Activated CD4-positive, CD25-positive, alpha-beta regulatory T cell (primary cell): ENCODE results near the gene CPED1.
"Not testable (repeated sequence)": the region's sequence is repeated elsewhere in the genome, so short reads cannot be mapped to it uniquely, and the experiment has no call there.

Source experiments
- DNase-seq, 4 experiments: peaks; one replicate each; lab custom pipeline; 2025; lab: John Stamatoyannopoulos, UW

CPED1 gene

DNA sequence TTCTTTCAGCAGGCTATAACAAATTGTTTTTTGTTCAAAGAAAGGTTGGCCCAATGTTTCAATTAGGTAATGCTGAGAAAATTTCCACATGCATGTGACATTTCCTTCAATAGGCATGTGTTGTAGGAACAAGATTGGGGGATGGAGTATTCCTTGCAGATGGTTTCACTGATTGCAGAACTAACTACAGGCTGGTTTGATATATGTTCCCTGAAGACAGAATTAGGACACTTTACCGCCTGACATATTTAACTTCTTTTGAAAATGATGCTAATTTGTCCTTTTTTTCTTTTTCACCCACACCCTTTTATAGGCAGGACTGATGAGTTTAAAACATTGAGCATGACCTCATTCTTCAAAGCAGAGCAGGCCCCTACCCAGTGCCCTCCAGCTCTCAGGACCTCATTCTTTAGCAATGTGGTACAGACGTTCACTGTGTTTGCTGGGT, 163.3 kb downstream of the CPED1 start:
- no peak for DNase-seq

DNA sequence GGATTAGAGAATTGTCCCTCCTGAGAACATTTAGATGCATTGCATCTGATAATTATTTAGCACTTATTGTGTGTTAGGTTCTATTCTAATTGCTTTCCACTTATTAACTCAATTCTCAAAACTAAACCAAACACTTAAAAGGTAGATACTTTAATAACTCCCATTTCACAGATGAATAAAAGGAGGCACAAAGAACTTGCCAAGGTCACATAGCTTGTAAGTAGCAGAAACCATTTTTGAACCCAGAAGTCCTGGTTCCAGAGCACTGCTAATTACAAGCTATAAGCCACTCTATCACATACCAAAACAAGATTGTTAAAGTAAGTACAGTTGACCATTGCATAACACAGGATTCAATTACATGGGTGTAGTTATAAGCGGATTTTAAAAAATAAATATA, 164.9 kb downstream of the CPED1 start:
- DNase-seq: no peak

DNA sequence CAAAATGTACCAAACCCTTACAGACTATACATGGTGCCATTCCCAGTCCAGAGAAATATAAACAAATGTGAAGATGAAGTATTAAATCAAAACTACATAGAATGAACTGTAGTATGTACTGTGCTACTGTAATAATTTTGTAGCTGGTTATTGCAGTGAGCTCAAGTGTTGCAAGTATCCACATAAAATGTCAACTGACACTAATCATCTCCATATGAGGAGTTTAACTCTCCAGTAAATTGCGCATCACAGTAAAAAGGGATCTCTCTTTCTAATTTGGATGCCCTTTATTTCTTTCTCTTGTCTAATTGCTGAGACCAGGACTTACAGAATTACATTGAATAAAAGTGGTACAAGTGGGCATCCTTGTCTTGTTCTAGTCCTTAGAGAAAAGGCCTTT, 165.5 kb downstream of the CPED1 start:
- no peak for DNase-seq

DNA sequence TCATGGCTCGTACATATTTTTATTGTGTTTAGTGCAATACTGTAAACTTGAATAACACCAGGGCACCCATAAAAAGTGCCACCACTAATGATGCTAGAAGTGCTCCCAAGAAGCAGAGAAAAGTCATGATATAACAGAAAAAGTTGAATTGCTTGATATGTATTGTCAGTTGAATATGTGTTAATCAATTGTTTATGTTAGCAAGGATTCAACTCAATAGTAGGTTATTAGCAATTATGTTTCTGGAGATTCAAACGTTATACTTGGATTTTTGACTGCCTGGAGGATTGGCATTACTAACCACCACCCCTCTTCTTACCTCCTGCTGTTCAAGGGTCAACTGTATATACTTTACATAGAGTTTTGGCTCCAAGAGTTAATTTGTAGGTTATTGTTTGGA, 168.3 kb downstream of the CPED1 start:
- DNase-seq: no peak

DNA sequence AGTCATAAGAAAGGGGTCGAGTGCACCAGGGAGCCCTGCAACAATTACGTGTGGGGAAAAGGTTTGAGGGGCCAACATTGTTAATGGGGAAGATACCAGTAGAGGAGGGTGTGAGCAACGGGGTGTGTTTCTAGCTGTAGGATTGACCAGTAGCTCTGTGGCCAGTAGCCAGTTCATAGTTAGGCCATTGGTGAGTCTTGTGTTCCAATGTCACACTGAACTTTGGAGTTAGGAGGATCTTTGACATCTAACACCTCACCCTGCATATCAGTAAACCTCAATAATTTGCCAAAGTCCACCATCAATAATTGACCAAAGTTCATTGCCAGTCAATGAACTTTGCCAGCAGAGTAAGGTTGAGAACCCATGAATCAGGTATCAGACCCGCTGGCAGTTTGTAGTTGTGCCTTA, 168.8 kb downstream of the CPED1 start:
- no peak for DNase-seq

DNA sequence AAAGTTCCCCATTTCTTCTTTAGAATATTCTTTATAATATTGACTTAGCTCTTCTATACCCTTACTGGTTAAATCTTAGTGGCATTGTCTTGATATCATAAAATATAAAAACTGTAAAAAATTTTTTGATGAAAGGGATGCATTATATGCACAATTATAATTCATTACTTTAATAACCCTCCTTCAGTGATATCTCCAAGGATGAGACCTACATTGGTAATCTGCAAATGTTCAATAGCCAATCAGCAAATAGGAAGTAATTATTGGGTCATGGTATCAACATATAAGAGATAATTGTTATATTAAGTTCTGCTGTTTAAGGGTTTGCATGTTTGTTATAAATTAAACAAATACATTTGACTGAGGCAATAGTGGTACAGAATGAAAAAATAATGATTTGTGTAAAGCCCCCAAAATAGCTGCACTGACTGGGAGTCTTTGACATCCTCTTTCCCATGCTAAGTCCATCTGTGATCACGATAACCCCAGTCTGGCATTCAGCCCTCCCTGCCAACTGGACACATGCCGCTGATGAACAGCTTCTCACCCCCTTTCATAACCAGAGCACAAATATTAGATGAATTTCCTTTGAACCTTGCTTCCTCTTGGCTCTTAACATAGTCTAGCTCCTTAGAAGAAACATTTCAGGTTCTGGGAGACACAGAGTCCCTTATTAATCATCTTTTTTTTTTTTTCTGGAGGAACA, 169.5 kb downstream of the CPED1 start:
- no peak for DNase-seq

DNA sequence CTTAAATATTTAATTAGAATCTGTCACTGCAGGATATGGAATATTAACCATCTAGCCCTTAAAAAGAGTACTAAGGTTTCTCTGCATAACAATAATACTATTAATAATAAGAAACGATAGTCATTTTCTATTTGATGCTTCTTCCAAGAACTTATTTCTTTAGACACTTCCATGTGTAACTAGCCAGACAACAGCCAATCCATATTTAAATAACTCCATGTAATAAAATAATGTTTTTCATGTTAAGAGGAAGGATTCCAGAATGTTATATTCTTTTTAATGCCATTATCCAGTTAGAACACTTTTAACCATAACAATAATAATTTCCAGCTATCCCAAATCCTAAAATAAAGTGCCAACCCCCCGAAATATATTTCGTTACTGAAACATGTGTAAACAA, 170.2 kb downstream of the CPED1 start:
- DNase-seq: no peak

DNA sequence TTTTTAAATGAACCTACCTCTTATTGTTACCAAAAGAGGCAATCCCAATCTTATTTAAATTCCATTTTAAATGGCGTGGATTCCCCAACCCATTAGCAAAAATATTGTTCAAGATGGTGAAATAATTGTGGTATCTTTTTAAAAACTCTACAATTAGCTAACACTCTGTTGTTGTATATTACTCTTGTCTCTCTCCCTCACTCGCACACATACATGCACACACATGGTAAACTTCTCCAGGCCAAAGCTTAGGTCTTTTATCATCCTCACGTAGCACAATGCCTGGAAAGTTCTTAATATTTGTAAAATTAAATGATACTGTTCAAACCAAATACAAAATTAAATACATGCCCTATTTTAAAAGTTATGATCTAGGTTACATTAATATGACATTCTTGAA, 171.0 kb downstream of the CPED1 start:
- DNase-seq: no peak

DNA sequence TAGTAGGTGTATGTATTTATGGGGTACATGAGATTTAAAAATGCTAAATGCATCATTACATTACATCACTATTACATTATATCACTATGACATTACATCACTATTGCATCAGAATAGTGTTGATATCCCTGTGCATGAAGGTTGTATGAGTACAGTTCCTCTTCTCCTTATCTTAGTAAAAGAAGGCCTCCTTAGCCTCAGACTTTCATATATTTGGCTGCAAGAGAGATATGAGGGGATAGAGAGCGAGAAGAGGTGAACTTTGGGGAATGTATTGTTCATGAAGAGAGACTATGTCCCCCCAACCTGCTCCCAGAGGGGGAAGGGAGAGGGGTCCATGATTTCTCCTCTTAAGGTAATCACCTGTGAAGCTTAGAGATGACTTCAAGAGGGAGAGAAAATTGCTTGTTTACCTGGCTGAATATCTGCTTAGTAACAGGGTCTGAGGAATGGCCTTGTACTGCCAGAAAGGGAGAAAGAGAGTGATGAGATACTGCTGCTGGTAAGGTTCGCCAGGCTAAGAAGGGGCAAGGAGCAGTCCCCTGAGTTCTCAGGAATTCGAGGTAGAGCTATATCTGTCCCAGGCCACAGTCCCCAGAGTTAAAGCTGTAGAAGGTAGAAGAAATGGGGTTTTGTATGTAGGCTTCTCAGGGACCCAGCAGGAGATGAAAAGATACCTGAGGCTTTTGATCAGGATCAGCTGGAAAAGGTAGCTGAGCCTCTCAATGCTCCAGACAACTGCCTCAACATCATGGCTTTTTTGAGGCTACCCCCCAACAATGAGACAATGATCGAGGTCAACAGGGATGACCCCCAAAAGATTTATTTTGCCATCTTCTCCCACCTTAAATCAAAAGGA, 171.9 kb downstream of the CPED1 start:
- DNase-seq: no peak

DNA sequence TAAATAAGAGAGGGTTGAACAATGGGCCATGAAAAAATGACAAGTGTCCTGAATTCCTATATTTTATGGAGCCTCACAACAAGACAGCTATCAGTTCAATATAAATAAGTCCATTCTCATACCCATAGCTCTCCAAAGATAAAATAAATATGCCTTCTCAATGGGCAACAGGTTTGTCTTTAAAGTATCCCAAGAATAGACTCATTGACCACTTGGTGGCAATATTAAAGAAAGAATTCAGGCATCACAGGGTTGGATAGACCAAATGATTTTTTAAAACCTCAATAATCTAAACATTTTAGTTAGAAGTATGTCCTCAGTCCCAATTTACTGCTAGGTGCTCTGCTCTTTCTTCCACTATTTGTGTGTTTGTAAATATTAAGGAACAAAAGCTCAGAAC, 175.2 kb downstream of the CPED1 start:
- no peak for DNase-seq

DNA sequence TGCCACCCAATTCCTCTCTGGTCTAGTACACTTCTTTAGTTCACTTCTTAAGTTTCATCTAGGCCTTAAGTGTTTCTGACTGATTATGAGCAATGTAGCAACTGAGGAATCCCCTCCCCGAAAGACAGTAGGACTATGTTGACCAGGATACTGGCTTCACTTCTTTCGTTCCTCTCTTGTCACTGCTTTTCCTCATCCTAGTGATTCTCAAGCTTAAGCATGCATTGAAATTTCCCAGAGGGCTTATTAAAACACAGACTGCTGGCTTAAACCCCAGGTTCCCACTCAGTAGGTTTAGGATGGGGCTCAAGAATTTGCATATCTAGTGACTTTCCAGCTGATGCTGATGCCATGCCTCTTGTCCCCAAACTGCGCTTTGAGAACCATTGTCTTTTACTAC, 175.7 kb downstream of the CPED1 start:
- DNase-seq: no peak

DNA sequence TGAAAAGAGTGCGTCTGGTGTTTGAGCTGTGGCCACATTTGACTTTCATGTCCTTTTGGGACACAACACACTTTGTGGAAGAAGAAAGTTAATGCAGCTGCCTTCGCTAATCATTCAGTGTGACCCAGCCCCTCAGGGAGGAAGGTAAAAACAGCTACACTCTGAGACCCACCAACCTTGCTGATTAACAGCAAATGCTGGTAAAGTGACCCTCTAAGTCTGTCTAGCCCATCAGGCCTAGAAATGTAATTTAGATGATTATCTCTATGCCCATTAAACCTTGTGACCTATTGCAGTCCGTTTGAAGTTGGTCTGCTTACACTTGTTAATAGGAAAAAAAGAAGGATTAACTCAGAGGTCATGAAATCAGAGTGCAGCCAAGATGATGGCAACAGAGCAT, 178.4 kb downstream of the CPED1 start:
- no peak for DNase-seq

DNA sequence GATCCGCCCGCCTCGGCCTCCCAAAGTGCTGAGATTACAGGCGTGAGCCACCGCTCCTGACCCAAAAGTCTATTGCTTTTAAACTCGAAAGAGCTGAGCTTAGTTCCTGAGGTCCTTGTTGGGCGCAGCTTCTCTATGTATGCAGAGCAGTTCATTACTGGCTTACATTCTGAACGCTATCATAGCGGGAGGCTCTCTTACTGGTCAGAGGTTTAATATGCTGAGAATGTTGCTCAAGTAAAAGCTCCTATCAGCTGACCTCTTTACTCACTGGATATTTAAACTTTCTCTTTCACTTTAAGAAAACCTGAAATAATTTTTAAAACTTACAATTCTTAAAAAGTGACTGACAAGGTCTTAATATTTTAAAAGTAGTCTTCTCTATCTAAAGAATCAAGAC, 179.5 kb downstream of the CPED1 start:
- DNase-seq: no peak

DNA sequence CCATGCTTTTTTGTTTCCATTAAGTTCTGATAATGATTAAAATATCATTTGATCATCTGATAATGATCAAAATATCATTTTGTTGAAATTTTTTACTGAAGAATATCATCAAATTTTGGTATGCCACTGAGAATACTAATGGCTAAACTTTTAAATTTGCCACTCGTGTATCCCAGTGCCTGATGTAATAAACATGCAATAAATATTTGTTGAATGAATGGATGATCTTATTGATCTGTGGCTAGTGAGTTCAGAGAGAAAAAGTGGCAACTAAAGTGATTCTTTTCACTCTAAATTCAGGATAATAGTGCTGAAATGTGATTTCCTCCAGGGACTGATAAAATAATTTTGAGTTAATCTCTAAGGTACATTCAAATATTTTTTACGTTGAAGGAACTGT, 181.0 kb downstream of the CPED1 start:
- DNase-seq: no peak

DNA sequence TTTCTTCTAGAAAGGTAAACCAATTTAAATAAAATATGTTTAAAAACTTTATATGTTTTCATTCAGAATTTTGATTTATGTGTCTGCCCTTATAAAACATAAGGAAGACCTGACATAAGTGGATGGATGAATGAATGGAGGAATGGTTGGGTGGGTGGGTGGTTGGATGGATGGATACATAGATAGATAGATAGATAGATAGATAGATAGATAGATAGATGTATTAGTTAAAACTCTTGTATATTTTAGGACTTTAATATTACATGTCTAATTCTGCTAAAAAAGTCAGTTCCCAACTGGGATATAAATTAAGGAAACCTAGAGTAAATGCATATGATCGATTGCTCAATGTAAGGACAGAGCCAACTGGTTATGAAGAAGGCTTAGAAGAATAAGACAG, 184.0 kb downstream of the CPED1 start:
- DNase-seq: no peak

DNA sequence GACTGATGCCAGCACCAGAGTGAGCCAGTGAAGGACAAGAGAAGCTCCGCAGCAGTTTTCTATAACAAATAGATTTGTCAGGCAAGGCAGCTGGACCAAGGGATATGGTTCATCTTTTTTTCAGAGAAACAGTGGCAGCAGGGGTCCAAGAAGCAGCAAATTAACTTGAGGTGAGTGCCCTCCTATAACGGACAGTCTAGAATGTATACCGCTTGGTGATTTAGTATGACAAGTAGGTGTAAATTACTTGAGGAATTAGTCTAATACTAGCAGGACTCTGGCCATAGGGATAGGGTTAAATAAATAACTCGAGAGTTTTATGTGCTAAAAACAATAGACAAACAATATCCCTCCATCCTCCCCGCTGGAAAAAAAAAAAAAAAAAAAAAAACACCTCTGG, 187.3 kb downstream of the CPED1 start:
- no peak for DNase-seq

DNA sequence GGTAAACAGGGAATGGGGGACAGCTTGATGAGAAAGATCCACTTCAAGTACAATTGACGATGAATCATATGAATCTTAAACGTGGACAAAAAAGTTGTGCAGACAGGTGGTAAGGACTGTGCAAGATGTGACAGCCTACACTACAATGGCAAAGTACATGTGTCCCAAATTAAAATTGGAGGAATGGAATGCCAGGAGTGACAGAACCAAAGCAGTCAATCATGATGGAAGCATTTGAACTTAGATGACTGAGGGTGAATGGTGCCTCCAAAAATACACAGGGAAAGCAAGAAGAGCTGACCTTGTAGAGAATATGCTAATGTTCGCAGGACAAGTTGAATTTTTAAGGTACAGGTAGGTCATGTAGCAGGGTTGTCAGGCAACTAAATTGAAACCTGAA, 189.9 kb downstream of the CPED1 start:
- no peak for DNase-seq

DNA sequence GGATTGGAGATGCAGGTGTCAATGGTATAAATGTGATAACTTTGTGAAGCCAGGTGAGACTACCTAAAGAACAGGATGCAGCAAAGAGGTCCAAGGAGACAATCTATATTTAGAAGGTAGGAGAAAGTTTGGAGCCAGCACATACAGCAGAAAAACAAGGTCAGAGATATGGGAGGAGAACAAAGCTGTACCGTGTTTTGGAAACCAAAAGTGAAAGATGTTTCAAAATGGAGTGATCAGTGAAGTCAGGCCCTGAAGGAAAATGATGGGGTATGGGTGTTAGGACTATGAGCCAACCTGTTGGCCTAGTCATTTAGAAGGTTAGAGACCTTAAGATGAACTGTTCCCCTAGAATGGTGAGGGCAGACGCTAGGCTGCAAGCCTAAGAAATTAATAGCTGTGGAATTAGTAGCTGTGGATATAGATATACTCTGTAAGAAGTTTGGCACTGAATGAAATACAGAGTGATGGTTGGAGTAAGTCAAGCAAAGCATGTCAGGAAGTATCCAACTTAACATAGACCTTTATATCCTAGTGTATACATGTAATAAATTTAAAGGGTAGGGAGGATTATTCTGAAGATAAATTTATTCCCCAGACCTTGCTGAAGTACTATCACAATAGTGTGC, 190.5 kb downstream of the CPED1 start:
- no peak for DNase-seq

DNA sequence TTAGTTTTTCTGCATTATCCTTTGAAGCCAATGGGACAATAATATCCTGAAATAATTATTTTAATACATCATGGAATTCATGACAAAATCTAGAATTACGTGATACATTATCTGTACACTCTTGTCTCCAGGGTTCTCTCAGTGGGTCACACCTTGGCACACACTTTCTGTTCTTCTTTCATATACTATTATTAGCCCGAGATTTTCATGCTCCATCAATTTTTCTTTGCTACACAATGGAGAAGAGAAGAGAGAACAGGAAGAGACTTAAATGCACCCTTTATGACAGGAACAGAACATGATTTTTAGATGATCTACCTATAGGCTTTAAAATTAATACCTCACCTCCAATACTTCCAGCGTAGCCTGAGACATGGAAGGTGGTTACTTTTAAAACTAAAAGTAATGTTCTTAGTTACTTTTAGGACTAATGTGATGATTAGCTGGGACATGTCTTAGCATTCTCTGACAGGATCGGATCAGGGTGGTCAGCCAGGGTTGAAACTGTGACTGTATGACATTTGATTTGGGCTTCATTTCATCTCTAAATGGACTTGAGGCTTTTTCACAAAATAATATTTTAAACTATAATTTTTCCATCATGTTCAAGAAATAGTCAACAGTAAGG, 192.0 kb downstream of the CPED1 start:
- DNase-seq: no peak

DNA sequence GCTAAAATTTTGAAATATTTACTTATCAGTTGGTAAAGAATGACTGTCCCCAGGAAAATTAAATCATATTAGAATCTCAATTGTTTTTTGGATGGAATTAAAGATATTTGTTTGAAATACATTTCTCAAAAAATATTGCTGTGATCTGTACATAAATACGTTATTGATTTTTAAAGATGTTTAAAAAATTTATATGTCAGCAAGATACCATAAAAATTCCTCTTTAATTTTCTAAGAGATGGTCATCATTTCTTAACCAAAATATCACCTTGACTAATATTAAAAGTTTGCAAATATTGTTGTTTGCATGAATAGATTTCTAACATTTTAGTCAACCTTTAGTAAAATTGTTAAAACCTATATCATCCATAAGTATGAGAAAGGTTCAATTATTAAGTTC, 192.8 kb downstream of the CPED1 start:
- DNase-seq: no peak

DNA sequence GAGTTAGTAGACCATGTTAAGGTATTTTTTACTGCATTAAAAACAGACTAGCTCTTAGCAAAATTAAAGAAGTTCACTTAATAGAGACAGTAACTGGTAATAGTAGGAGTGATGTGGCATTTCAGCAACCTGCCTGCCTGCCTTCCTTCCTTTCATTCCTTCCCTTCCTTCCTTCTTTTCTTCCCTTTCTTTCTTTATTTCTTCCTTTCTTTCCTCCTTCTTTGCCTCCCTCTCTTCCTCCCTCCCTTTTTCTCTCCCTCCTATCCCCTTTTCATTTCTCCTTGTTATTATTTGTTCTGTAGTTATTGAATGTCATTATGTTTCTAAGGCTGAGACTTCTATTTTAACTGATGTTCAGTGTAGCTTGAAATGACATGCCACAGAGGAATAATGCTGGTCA, 193.8 kb downstream of the CPED1 start:
- no peak for DNase-seq

DNA sequence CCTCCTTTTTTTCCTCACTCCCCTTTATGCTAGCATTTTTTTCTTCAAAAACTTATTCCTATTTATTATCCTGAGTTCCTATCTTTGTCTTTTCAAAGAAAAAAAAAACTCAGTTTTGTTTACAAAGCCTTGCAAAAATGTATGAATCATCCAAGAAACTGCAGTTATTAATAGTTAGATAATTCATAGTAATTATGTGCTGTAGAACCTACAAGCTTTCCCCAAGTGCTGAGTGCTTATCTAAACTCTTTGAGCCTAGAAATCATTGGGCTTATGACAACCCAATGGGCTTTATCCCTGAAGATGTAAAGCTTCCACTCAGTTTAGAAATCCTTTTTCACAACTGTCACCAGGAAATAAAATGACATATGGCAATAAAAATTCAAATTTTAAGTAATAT, 194.4 kb downstream of the CPED1 start:
- DNase-seq: no peak

DNA sequence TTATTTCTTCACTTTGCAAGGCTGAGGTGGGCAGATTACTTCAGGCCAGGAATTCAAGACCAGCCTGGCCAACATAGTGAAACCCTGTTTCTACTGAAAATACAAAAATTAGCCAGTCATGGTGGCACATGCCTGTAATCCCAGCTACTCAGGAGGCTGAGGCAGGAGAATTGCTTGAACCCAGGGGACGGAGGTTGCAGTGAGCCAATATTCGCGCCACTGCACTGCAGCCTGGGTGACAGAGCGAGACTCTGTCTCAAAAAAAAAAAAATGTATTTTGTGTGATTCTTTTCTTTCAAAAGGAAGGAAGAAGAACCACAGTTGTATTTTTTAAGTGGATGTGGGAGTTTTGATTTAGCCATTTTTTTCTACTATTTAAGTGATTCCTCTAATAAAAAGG, 195.4 kb downstream of the CPED1 start:
- not testable (repeated sequence) for DNase-seq
